Chondrocyte (in vitro differentiated cells): ENCODE data around the gene SNX33. TPM values are rescaled to one million over a fixed set of nuclear protein-coding genes. Genes with fewer than 3 reads are reported as not detected.
"Not testable (repeated sequence)": the region's sequence is repeated elsewhere in the genome, so short reads cannot be mapped to it uniquely, and the experiment has no call there.

Source experiments
- DNase-seq: peaks from one replicate; pipeline ENCODE4 v3.0.0; 2021; ENCODE audit warnings: mixed read lengths, low spot score
- H3K27ac Mint-ChIP-seq: one replicate; pipeline ENCODE4 v1.8.0; 2021; ENCODE audit warnings: mild to moderate bottlenecking, moderate library complexity, mixed read lengths; ENCODE audit not compliant: unreplicated experiment
- H3K27me3 Mint-ChIP-seq: 2 replicates; pipeline ENCODE4 v1.8.0; 2021; ENCODE audit warnings: low read depth, mixed read lengths
- H3K36me3 Mint-ChIP-seq: 2 replicates; pipeline ENCODE4 v1.8.0; 2021; ENCODE audit warnings: low read depth, mixed read lengths
- H3K4me1 Mint-ChIP-seq: 2 replicates; pipeline ENCODE4 v1.8.0; 2021; ENCODE audit warnings: low read depth, mild to moderate bottlenecking, mixed read lengths
- H3K4me3 Mint-ChIP-seq: one replicate; pipeline ENCODE4 v1.8.0; 2021; ENCODE audit warnings: mild to moderate bottlenecking, moderate library complexity, mixed read lengths; ENCODE audit not compliant: unreplicated experiment
- H3K9me3 Mint-ChIP-seq: 2 replicates; pipeline ENCODE4 v1.8.0; 2021; ENCODE audit warnings: low read depth, mixed read lengths
- CTCF ChIP-seq: fragments of 200-600 bp; sonication (generic); IDR thresholded peaks from 2 replicates; pipeline ENCODE4 v1.5.0; 2021; ENCODE audit warnings: antibody characterized with exemption, mild to moderate bottlenecking, moderate library complexity
- total RNA-seq: library from RNA; stranded (reverse); gene quantifications from 3 replicates; pipeline ENCODE4 v1.2.1, GENCODE V29; 2021

Gene SNX33
- total RNA-seq, 1 donor from 2014 or later = 31.2 TPM

DNA sequence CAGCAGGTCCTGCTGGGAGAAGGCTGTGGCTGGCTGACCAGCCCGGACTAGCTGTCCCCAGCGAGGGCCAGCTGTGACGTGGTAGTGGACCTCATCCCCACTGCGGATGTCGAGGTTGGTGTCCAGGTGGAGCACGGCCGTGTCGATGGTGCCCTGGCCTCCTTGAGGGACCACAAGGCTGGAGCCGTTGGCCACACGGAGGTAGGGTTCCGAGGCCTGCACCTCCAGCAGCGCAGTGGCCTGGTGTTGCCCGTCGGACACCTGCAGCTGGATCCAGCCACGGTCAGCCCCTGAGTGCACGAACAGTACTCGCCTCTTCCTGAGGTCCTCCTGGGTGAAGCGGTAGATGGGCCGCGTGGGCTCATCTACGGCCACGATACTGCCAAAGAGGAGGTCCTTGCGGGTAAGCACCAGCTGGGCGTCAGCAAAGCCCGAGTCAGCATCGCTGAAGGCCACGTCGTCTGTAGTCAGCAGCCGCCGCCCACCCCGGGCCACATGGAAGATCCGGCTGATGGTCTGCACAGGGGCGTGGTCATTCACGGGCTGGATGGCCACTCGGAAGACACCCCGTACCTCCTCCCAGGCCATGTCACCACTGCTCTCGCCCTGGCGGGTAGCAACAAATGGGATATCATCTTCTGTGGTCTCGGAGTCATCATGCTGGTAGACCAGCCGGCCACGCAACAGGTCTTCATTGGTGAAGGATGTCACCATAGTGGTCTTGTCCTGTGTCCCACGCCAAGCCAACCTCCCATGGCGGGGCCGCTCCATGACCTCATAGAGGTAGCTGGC, 40.0 kb downstream of the SNX33 start:
- H3K9me3 Mint-ChIP-seq = no peaks in the 10 kb centered on the region
- peaks cover 29% of the 10 kb centered on the region for H3K4me1 Mint-ChIP-seq
- no peak for DNase-seq
- no peak overlapping the region for H3K4me3 Mint-ChIP-seq
- H3K27me3 Mint-ChIP-seq = no peaks in the 10 kb centered on the region
- H3K27ac Mint-ChIP-seq = peak overlapping the region; percentile 79
- peaks cover 31% of the 10 kb centered on the region for H3K36me3 Mint-ChIP-seq
- TF ChIP-seq CTCF = no peak

- no peak for TF ChIP-seq CTCF
- no peak for DNase-seq
- H3K9me3 Mint-ChIP-seq = no peaks in the 10 kb centered on the region
- H3K4me3 Mint-ChIP-seq = no peak overlapping the region
- H3K4me1 Mint-ChIP-seq = peaks cover 33% of the 10 kb centered on the region
- H3K27ac Mint-ChIP-seq = peak overlapping the region; percentile 79
- H3K27me3 Mint-ChIP-seq = no peaks in the 10 kb centered on the region
- H3K36me3 Mint-ChIP-seq = peaks cover 30% of the 10 kb centered on the region
These were observed 40.5 kb downstream of the SNX33 start for GRCh38 chr15:75688278-75688557.

DNA sequence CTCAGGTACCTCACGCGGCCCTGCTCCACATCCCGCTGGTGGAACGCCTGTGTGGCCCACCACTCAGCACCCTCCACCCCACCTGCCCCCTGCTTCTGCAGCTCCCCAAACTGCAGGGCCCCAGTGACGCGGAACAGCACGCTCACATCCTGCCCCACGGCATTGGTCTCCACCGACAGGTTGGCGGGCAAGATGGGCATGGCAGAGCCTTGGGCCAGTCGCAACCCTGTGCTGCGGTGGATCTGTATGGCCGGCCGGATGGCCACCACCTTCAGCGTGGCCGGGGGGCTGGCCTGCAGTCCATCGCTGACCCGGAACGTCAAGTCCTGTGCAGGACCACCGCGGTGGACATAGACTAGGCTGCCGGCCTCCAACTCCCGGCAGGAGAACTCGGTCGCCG, 41.1 kb downstream of the SNX33 start:
- no peak overlapping the region for H3K4me3 Mint-ChIP-seq
- no peak overlapping the region for H3K27ac Mint-ChIP-seq
- no peak for DNase-seq
- peaks cover 39% of the 10 kb centered on the region for H3K4me1 Mint-ChIP-seq
- no peaks in the 10 kb centered on the region for H3K27me3 Mint-ChIP-seq
- no peaks in the 10 kb centered on the region for H3K9me3 Mint-ChIP-seq
- H3K36me3 Mint-ChIP-seq = peaks cover 27% of the 10 kb centered on the region
- TF ChIP-seq CTCF = no peak

- DNase-seq, H3K4me3 Mint-ChIP-seq, H3K27me3 Mint-ChIP-seq, H3K27ac Mint-ChIP-seq, H3K9me3 Mint-ChIP-seq: not testable (repeated sequence)
- H3K4me1 Mint-ChIP-seq = peaks cover 42% of the 10 kb centered on the region
- peaks cover 24% of the 10 kb centered on the region for H3K36me3 Mint-ChIP-seq
These were observed 41.7 kb downstream of the SNX33 start for GRCh38 chr15:75689429-75689828.

DNA sequence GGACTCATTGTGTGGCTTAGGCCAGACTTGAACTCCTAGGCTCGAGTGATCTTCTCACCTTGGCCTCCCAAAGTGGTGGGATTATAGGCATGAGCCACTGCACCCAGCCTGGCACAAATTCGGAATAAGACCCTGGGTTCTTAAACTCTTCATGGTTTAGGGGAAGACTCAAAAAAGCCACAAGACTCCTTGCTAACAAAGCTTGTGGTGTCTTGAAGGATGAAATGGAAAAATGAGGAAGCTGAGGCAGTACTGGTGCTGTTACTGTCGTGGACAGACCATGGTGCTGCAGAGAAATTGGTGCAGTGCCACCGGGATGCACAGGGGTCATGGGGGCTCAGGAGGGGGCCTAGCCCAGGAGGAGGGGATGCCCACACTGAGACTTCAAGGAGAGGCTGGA, 44.6 kb downstream of the SNX33 start:
- DNase-seq, H3K27me3 Mint-ChIP-seq, H3K4me3 Mint-ChIP-seq, H3K9me3 Mint-ChIP-seq: not testable (repeated sequence)
- Mint-ChIP-seq H3K4me1 (peaks cover 56% of the 10 kb centered on the region), H3K27ac (peak overlapping the region; percentile 57), H3K36me3 (peaks cover 21% of the 10 kb centered on the region)

GRCh38 chr15:75693028-75693427, 45.3 kb downstream of the SNX33 start:
- Mint-ChIP-seq H3K36me3 (peaks cover 18% of the 10 kb centered on the region), H3K4me1 (peaks cover 59% of the 10 kb centered on the region), H3K27ac (peak overlapping the region; percentile 97)
- not testable (repeated sequence) for DNase-seq, H3K4me3 Mint-ChIP-seq, H3K9me3 Mint-ChIP-seq, H3K27me3 Mint-ChIP-seq
